ENCODE data around the gene CANT1. TPM values are rescaled to one million over a fixed set of nuclear protein-coding genes. Genes with fewer than 3 reads are reported as not detected.
A peak's percentile ranks its signal among the peaks of the same experiment; 100 is the strongest.

CANT1 gene
- total RNA-seq, 2 donors from 2014 or later = 20.9 to 40.1 TPM

DNA sequence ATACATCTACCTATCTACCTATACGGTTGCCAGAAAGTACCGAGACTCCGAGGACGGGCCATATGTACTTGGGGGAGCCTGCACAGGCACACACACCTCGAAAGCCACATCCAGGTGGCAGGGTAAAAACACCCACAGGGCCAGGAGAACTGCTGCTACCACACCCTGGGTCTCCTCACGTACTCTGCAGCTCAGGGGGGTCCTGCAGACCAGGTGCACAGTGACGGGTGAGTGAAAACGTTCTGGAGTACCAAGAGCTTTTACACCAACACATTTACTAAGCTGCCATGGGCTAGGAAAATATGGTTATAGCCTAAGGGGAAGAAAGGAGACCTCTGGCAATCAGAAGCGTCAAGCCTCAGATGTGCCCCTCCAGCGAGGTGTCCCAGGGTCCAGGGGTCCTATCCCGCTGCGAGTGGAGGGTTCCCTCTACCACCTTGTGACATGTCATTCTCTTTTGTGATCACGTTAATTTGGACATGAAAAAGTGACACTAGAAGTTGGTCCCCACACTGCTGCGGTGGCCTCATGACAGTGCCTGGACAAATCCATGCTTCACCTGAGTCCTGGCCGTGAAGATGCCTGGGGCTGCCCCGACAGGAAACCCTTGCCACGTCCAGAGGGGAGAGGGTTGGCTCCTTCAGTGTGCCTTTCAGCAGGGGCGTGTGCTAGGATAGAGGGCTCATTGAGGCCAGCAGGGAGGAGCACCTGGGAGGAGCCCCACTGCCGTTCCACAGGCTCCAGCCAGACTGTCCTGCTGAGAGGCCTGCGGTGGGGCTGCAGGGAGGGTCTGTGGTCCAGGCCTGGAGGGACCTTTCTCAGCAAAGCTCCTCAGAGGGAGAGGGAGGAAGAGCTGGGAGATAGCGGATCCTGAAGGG is 1.8 kb downstream of the CANT1 start:
- H3K27me3 ChIP-seq = no peaks in the 10 kb centered on the region
- H3K27ac ChIP-seq = peak overlapping the region in 1 of 2 donors; percentile 75
- TF ChIP-seq, protein P1, sequence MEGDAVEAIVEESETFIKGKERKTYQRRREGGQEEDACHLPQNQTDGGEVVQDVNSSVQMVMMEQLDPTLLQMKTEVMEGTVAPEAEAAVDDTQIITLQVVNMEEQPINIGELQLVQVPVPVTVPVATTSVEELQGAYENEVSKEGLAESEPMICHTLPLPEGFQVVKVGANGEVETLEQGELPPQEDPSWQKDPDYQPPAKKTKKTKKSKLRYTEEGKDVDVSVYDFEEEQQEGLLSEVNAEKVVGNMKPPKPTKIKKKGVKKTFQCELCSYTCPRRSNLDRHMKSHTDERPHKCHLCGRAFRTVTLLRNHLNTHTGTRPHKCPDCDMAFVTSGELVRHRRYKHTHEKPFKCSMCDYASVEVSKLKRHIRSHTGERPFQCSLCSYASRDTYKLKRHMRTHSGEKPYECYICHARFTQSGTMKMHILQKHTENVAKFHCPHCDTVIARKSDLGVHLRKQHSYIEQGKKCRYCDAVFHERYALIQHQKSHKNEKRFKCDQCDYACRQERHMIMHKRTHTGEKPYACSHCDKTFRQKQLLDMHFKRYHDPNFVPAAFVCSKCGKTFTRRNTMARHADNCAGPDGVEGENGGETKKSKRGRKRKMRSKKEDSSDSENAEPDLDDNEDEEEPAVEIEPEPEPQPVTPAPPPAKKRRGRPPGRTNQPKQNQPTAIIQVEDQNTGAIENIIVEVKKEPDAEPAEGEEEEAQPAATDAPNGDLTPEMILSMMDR (IDR thresholded peaks at IDR 0.05) = no peak
- no peaks in the 10 kb centered on the region for H3K36me3 ChIP-seq
- H3K4me1 ChIP-seq = peaks cover 0 to 47% of the 10 kb centered on the region in 2 donors
- peak overlapping the region in 1 of 2 donors; percentile 71 for H3K4me3 ChIP-seq
- DNase-seq (ENCODE audit: low spot score) = no peak
- no peaks in the 10 kb centered on the region for H3K9me3 ChIP-seq

DNA sequence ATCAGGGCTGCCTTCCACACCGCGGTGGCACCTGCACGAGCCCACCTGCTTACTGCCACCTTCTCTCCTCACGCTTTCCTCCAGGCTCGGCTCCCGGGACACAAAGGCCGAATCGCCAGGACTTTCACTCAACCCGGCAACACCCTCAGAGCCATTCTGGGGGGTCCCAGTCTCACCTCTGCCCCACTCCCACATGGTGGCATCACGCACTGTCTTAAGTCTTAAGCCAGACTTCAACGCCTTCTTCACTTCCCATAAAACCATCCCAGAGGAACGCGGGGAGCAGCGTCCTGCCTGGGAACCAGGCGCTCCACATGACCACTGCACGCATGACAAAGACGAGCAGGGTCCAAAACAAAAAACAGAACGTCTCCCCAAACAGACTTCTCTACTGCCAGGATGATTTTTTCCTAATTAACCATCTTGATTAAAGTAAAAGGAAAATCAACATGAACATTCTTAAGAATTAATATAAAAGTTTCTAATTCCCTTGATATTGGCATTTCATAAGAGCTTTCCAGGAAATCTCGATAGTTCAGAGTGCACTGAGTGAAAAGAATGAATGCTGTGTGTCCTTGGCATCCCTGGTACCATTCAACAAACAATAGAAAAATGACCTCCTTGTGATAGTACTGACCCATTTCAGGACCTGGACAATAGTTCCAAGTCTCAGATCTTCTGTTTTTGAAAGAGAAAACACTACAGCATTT is 2.6 kb downstream of the CANT1 start:
- Histone ChIP-seq H3K27ac (no peak overlapping the region), H3K4me1 (peaks cover 0 to 47% of the 10 kb centered on the region in 2 donors), H3K36me3 (no peaks in the 10 kb centered on the region), H3K4me3 (no peak overlapping the region), H3K27me3 (no peaks in the 10 kb centered on the region), H3K9me3 (no peaks in the 10 kb centered on the region)
- TF ChIP-seq, protein P1 (IDR thresholded peaks at IDR 0.05) = no peak
- DNase-seq (ENCODE audit: low spot score) = no peak

DNA sequence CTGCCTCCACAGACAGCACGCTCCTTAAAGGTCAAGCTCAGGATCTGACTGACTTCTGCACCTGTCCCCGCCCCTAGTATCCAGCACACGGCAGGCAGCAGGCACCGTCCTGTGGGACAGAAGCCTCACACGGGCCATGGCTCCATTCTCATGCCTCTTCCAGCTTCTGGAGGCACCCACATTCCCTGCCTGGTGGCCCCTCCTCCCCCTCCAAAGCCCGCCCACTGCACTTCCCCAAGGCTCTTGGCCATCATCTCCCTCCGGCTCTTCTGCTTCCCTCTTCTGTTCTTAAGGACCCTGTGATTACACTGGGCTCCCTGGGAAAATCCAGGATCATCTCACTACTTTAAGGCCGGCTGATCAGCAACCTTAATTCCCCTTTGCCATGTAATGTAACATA is 3.5 kb downstream of the CANT1 start:
- Histone ChIP-seq H3K36me3 (no peaks in the 10 kb centered on the region), H3K9me3 (no peaks in the 10 kb centered on the region), H3K4me1 (peaks cover 0 to 47% of the 10 kb centered on the region in 2 donors), H3K27me3 (no peaks in the 10 kb centered on the region), H3K4me3 (no peak overlapping the region), H3K27ac (no peak overlapping the region)
- TF ChIP-seq, protein P1 (IDR thresholded peaks at IDR 0.05) = no peak
- no peak for DNase-seq (ENCODE audit: low spot score)

DNA sequence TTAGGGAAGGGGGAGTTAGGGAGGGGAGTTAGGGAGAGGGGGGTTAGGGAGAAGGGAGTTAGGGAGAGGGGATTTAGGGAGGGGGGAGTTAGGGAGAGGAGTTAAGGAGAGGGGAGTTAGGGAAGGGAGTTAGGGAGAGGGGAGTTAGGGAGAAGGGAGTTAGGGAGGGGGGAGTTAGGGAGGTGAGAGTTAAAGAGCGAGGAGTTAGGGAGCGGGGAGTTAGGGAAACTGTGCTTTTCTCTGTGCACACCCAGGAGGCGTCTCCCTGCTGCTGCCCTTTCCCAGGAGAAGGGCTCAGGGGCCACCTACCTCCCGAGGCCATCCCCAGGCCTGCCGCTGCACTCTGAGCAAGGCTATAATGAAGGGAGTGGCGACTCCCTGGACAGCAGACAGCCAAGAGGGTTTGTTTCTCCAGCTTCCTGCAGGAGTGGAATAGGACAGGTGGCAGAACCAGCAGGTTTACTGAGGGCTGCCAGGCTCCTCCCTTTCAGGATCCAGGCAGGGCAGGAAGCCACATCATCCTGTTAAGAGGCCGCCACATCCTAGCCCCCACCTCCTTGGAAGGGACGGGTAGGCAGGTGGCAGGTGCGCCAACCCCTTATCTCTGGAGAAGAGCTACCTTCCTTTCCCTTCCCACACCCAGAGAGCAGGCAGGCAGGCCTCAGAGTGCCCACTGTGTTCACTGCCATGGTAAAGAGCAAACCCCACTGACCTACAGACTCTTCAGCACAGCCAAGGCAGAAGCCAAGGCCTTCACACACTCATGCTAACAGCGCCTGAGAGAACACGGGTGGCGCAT is 4.3 kb downstream of the CANT1 start:
- no peak for DNase-seq (ENCODE audit: low spot score)
- Histone ChIP-seq H3K9me3 (no peaks in the 10 kb centered on the region), H3K4me3 (no peak overlapping the region), H3K27me3 (no peaks in the 10 kb centered on the region), H3K4me1 (peaks cover 0 to 45% of the 10 kb centered on the region in 2 donors), H3K27ac (no peak overlapping the region), H3K36me3 (no peaks in the 10 kb centered on the region)
- TF ChIP-seq, protein P1 (IDR thresholded peaks at IDR 0.05) = no peak

DNA sequence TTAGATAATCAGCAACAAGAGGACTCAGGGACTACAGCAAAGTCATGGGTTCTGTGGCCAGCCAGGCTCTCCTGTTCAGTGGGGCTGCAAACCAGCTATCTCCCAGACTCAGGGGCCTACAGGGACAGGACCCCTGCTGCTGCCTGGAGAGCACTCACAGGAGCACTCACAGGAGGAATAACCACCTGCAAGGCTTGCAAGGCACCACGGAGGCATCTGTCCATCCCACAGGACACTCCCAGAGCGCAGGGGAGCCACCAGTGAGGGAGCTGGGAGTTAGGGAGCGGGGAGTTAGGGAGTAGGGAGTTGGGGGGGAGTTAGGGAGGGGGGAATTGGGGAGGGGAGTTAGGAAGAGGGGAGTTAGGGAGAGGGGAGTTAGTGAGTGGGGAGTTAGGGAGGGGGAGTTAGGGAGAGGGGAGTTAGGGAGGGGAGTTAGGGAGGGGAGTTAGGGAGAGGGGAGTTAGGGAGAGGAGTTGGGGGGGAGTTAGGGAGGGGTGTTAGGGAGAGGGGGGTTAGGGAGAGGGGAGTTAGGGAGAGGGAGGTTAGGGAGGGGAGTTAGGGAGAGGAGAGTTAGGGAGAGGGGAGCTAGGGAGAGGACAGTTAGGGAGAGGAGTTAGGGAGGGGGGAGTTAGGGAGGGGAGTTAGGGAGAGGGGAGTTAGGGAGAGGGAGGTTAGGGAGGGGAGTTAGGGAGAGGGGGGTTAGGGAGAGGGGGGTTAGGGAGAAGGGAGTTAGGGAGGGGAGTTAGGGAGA is 5.7 kb downstream of the CANT1 start:
- H3K4me1 ChIP-seq = peaks cover 0 to 42% of the 10 kb centered on the region in 2 donors
- DNase-seq (ENCODE audit: low spot score) = no peak

More for the DNA sequence above, 5.7 kb downstream of the CANT1 start:
- Histone ChIP-seq H3K9me3 (no peaks in the 10 kb centered on the region), H3K36me3 (no peaks in the 10 kb centered on the region), H3K4me3 (no peak overlapping the region), H3K27ac (no peak overlapping the region), H3K27me3 (no peaks in the 10 kb centered on the region)
- TF ChIP-seq, protein P1 (IDR thresholded peaks at IDR 0.05) = no peak

Data from right atrium auricular region (tissue), 2 donors.